GM21786 (cell line): ENCODE results near the gene TNFRSF8.

Source experiments
- ATAC-seq: cut with Tn5 transposase; IDR thresholded peaks from one replicate; pipeline ENCODE4 v1.9.1; 2021; ENCODE audit not compliant: unreplicated experiment

TNFRSF8 gene

GRCh38 chr1:12059722-12060464 is 3.2 kb upstream of the TNFRSF8 start:
- peak; percentile 54 for ATAC-seq

DNA sequence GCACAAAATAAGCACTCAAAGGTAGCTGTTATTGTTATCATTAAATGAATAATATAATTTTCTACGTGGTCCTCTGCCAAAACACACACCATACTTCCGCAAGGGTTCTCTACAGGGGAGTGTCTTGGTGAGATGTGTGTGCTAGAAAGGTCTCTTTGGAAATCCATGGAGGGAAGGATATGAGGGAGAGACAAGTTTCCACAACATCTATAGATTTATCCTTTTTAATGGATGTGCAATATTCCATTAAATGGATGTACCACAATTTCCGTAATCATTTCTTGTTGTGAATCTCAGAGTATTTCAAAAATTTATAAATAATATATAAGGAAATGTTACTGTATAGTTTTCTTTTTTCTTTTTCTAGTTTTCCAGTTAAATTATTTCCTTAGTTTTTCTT is 2.6 kb upstream of the TNFRSF8 start:
- no peak for ATAC-seq

DNA sequence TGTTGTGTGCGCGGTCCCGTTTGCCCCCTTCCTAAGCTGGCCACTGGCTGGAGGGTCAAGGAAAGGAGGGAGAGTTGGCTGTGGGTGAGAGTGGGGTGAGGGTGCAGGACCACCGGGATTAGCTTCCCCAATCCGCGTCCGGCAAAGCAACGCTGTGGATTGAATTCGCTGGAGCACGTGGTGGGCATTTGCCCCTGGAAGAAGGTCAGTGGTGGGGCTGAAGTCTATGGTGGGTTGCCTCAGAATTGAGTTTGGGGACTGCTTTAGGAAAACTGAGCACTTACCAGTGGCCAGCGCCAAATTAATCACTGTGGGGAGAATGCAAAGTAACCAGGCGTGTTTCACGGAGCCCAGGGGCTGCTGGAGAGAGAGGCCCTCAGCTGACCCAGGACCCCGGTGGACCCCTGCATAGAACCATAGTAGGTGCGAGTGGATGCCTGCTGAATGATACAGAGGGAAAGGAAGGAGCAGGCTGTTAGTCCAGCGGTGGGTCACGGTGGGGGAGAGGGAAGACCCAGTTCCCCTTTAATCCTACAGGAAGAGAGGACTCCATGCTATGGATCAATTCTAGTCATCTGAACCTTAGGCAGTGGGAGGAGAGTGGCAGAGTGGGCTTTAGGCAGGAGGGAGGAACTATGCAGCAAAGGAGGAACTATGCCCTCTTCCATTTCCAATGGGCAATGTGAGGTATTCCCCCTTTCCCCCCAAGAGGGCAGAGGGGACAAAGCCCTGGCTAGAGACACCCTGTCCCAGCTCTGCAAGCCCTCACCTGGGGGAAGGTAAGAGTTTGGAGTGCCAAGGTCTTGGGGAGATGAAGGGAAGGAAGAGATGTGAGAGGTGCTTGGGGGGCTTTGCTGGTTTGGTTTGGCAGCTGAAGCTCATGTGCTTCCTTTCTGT is 1.2 kb downstream of the TNFRSF8 start:
- ATAC-seq = no peak

GRCh38 chr1:12065872-12066271 is 2.8 kb downstream of the TNFRSF8 start:
- ATAC-seq = no peak

DNA sequence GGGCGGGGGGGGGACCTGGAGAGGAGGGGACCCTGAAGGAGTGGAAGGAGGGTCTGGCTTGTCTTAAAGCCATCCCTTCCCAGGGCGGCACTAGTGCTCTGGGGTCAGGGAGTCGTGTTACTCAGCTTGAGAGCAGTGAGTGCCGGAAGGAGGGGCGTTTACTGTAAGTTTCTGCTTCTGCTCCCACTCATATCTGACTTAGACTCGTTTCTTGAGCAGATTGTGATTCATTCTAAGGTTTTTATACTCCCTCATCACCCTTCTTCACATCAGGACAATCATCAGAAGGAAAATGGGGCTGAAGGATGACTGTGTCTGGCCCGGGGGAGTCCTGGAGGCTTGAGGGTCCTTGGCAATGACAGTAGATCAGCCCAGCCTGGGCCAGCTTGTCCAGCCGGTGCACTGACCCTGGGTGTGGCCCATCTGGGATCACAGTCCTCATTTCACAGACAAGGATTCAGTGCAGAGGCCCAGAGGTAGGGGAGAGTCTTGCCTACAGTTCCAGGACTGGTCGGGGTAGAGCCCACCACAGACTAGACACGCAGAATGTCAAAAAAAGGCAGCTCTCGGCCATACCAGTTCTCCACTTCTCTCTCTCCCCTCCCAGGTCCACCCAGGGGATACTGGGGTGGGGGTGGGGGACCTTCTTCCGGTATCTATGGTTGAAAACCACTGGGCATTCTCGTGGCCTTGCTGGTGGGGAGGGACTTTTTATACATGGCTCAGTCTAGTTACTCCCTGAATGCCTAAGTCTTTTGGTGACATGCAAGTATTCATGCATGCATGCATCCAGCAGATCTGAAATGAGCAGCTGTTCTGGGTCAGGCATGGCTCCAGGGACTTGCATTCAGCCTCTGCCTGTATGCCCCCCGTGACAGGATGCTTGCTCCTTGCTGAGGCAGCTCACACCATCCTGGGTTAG is 5.1 kb downstream of the TNFRSF8 start:
- peak; percentile 42 for ATAC-seq

- no peak for ATAC-seq
These were observed 6.6 kb downstream of the TNFRSF8 start for GRCh38 chr1:12069623-12070244.

DNA sequence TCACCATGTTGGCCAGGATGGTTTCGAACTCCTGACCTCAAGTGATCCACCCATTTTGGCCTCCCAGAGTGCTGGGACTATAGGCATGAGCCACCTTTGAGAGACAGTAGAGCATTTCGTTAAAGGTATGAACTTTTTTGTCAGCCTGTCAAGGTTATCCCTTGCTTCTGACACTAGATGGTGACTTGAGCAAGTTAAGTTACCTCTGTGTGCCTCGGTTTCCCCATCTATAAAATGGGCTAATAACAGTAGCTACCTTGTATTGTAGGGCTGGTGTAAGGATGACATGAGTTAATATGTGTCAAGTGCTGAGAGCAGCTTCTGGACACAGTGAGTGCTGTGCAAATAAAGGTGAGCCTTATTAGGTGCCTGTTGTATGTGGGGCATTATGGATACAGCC is 8.8 kb downstream of the TNFRSF8 start:
- no peak for ATAC-seq

DNA sequence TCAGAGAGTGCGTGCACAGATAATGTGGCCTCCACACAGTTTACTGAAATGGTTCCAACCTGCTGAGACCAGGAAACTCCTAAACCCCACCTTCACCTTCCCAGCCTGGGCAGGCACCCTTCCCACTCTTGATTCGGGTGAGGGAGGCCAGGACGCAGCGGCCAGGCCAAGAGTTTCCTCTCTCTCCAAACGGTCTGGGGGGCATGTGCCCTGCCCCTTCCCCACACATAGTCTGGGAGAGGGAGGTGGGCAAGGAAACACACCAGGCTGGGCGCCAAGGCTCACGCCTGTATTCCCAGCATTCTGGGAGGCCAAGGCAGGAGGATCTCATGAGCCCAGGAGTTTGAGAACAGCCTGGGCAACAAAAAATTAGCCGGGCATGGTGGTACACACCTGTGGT is 9.6 kb downstream of the TNFRSF8 start:
- no peak for ATAC-seq

GRCh38 chr1:12073796-12074195 is 10.7 kb downstream of the TNFRSF8 start:
- no peak for ATAC-seq

GRCh38 chr1:12075195-12076114 is 12.4 kb downstream of the TNFRSF8 start:
- no peak for ATAC-seq

GRCh38 chr1:12076425-12077005 is 13.4 kb downstream of the TNFRSF8 start:
- no peak for ATAC-seq

- ATAC-seq = no peak
These were observed 15.5 kb downstream of the TNFRSF8 start for GRCh38 chr1:12078575-12078937.

GRCh38 chr1:12078938-12079861 is 16.1 kb downstream of the TNFRSF8 start:
- peak; percentile 53 for ATAC-seq

- ATAC-seq = no peak
These were observed 17.1 kb downstream of the TNFRSF8 start for GRCh38 chr1:12080156-12080555.

DNA sequence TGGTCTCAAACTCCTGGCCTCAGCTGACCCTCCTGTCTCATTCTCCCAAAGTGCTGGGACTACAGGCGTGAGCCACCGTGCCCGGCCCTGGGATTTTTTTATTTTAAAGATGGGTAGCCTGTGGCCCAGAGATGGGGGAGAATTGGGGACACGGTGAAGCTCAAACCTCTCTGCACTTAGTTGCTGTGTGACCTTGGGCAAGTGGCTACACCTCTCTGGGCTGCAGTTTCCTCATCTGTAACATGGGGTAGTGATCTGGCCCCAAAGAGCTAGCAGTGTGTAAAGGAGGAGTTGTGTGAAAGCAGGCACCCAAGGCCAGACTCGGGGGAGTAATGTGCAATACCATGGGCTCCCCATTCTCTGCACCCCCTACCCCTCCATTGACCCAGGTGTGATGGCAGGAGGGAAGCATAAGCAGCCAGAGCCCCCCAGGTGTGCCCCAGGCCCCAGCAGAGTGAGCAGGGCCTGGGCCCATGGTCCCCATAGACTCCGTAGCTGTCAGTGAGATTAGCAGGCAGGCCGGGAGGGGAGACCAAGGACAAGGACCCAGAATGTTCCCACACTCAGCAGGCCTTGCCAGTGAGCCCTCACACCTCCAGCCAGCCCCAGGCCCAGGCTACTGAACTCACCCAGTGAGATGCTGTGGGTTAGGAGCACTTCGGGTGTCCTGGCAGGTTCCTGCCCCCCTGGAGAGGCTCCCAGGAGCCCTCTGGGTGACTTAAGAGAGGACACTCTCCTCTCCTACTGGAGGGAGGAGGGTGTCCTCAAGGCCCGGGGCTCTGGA is 17.9 kb downstream of the TNFRSF8 start:
- ATAC-seq = no peak

DNA sequence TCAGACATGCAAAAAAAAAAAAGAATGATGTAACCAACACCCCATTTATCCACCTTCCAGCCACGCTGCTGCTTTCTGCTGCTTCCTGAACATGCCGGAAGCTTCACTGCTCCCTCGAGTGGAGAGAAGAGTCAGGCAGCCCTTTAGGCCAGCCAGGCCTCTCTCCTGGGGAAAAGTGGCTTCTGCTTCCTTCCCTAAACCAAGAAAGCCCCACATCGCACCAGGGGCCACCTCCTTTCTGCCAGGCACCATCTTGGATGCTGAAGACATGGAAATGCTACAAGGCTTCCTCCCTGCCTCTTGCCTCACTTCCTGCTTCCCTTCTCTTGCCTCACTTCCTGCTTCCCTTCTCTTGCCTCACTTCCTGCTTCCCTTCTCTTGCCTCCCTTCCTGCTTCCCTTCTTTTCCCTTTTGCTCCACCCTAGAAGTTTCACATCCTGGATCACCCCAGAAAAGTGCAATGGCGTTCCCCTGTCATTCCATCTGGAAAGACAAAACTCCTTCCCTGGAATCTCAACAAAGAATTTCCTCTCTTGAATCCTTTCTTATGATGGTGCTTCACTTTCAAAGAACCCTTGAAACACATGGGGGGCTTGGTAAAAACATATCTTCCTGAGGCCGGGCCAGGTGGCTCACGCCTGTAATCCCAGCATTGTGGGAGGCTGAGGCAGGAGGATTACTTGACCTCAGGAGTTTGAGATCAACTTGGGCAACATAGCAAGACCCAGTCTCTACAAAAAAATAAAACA is 18.7 kb downstream of the TNFRSF8 start:
- ATAC-seq = no peak

- ATAC-seq = no peak
These were observed 19.9 kb downstream of the TNFRSF8 start for GRCh38 chr1:12082988-12083387.
